ENCODE measurements around the gene WNT11.

Gene WNT11

GRCh38 chr11:76237000-76237649 is 30.8 kb upstream of the WNT11 start:
- DNase-seq: no peak

- DNase-seq: peak; percentile 74 to 79
Observed at GRCh38 chr11:76236092-76236999, 30.0 kb upstream of the WNT11 start.

- peak; percentile 86 to 92 for DNase-seq
Observed at GRCh38 chr11:76235233-76236091, 29.2 kb upstream of the WNT11 start.

- DNase-seq: peak in 1 of 2 experiments; percentile 48
Observed at GRCh38 chr11:76234416-76235232, 28.3 kb upstream of the WNT11 start.

- DNase-seq: no peak
Observed at GRCh38 chr11:76234021-76234415, 27.7 kb upstream of the WNT11 start.

GRCh38 chr11:76233196-76233921 is 27.1 kb upstream of the WNT11 start:
- no peak for DNase-seq

GRCh38 chr11:76232026-76232665 is 25.8 kb upstream of the WNT11 start:
- DNase-seq: no peak

- DNase-seq: no peak
Observed at GRCh38 chr11:76231121-76231738, 24.9 kb upstream of the WNT11 start.

GRCh38 chr11:76230392-76230791 is 24.1 kb upstream of the WNT11 start:
- DNase-seq: no peak

GRCh38 chr11:76229690-76230240 is 23.5 kb upstream of the WNT11 start:
- no peak for DNase-seq

GRCh38 chr11:76228875-76229149 is 22.5 kb upstream of the WNT11 start:
- DNase-seq: no peak

- DNase-seq: no peak
Observed at GRCh38 chr11:76228071-76228874, 22.0 kb upstream of the WNT11 start.

- DNase-seq: no peak
Observed at GRCh38 chr11:76226626-76227025, 20.3 kb upstream of the WNT11 start.

- no peak for DNase-seq
Observed at GRCh38 chr11:76225122-76225611, 18.9 kb upstream of the WNT11 start.

- no peak for DNase-seq
Observed at GRCh38 chr11:76224461-76225121, 18.3 kb upstream of the WNT11 start.

GRCh38 chr11:76221365-76221764 is 15.1 kb upstream of the WNT11 start:
- DNase-seq: no peak

GRCh38 chr11:76219243-76219642 is 12.9 kb upstream of the WNT11 start:
- no peak for DNase-seq

GRCh38 chr11:76218449-76219178 is 12.3 kb upstream of the WNT11 start:
- no peak for DNase-seq

All from Kasumi-1 (cell line).